GM18511 (cell line): ENCODE measurements around the gene APOL6.
"Not testable (repeated sequence)": the region's sequence is repeated elsewhere in the genome, so short reads cannot be mapped to it uniquely, and the experiment has no call there.

ENCODE experiments used
- ATAC-seq: cut with Tn5 transposase; IDR thresholded peaks from one replicate; pipeline ENCODE4 v1.9.1; 2021; ENCODE audit warnings: mild to moderate bottlenecking, moderate library complexity; ENCODE audit not compliant: unreplicated experiment

The APOL6 gene

DNA sequence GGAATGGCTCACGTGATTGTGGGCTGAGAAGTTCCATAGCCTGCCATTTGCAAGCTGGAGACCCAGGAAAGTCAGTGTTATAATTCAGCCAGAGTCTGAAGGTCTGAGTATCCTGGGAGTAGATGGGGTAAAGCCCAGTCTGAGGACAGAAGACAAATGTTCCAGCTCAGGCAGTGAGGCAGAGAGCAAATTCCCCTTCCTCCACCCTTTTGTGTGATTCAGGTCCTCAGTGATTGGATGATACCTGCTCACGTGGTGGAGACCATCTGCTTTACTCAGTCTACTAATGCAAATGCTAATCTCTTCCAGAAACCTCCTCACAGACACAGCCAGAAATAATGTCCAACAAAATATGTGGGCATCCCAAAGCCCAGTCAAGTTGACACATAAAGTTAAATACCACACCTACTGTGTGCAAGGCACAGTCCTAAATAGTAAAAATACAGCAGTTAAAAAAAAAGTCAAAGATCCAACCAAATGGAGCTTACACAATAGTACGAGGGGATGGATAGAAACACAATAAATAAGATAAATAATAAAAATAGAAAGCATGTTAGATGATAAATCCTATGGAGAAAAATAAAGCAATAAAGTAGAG, 13.2 kb upstream of the APOL6 start:
- ATAC-seq: no peak

DNA sequence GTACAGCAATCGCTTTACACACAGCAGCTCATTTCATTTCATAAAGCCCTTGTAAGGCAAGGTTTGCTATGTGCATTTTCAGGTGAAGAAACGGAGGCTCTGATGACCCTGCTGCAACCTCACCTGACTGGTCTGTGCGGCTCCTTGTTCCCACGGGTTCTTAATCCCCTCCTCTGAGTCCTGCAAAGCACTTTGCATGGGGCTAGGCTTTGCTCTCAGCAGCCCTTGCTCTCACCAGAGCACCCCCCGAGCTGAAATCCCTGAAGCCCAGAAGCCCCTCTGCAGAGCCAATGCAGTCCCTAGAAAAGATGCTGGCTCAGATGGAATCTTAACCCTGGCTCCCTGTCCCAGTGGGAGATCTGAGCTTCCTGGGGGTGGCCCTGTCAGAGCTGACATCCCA, 11.0 kb upstream of the APOL6 start:
- ATAC-seq: no peak

DNA sequence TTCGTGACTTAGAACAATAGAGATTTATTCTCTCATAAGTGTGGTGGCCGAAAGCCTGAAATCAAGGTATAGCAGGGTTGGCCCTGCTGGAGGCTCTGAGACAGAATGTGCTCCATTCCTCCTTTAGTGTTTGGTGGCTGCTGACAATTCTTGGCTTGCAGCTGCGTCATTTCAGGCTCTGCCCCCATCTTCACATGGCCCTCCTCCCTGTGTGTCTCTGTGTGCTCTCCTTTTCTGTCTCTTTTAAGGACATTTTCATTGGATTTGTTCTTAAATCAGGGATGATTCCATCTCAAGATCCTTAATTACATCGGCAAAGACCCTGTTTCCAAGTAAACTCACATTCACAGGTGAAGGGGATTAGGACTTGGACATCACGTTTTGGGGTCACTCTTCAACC, 10.2 kb upstream of the APOL6 start:
- no peak for ATAC-seq

DNA sequence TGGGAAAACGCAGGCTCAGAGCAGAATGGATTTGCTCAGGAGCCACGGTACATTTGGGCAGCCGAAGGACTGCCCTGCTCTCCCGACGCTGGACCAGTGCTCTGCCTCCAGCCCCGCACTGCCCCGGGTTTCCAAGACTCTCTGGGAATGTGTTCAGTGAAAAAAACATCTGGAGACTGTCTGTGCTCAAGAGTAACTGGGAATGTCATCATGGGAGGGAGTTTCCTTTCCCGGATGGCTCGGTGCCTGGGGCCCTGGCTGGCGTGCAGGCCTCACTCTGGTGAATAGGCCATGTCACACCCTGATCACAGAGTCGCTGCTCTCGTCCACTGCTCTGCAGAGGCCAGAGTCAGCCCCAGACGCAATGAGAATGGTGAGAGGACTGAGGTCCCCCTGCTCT, 9.8 kb upstream of the APOL6 start:
- ATAC-seq: no peak

DNA sequence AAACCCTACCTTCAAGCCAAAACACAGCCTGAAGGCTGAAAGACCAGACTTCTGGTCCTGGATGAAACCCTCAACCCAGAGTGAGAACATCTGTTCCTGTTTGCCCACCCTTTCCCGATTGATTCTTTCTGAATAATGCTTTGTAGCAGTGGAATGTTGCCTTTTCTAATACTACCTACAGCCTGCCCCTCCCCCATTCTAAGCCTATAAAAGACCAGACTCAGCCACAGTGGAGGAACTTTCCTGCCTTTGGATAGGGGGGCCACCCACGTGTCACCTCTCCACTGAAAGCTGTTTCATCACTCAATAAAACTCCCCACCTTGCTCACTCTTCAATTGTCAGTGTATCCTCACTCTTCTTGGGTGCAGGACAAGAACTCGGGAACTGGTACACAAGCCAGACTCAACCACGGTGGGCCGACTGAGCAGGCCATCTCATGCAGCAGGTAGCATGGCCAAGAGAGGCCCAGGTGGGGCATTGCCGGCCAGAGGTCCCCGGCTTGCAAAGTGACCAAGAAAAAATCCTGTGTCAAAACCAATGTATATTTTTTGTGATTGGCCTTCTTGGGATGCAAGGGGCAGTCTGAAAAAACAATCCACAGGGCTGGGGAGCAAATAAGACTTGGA, 6.6 kb upstream of the APOL6 start:
- no peak for ATAC-seq

DNA sequence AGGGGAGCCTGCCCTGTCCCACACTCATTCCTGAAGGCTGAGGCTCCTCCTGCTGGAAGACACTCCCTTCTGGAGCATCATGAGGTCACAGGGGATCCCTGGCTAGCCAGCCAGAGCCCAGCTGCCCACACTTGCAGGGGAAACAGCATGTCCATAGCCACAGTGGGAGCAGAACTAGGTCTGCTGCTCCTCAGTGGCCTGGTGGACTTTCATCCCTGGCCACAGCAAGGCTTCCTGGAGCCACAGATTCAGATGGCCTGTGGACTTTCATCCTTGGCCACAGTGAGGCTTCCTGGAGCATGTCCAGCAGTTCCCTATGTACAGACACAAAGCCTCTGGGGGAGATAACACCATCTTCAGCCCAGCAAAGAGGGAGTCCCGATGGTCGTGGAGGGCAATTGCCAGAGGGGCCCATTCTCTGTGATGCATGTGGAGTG, 5.9 kb upstream of the APOL6 start:
- ATAC-seq: no peak

DNA sequence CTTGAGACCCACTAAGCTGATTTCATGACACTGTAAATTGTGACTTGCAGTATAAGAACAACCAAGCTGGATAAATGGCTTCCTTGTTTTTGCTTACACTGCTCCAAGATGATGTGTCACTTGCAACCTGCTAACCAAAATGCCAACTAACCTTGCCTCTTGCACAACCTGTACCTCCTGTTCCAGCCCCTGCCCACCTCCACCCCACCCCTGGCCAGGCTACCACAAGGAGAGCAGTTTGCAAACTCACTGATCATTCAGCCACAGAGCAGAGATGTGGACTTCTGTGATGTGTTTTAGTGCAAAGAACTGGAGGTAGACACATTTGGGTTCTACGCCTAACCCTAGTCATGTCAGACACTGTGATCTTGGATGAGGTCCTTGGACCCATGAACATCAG, 4.3 kb upstream of the APOL6 start:
- no peak for ATAC-seq

DNA sequence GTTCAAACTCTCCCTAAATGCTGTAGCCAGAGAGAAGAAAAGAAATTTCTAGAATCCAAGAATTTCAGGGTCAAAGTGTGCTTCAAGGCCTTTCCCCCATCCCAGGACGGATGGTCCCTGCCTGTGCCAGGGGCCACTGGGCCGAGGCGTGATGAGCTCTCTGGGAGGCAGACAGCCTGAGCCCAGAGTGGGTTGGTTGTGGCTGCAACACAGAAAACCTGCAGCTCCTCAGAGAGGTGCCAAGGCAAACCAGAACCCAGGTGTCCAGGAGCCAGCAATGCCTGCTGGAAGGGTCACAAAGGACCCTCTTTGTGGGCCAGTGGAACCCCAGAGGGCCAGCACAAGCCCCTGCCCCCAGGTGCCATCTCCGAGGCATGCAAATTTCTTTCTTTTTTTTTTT, 2.6 kb upstream of the APOL6 start:
- no peak for ATAC-seq

DNA sequence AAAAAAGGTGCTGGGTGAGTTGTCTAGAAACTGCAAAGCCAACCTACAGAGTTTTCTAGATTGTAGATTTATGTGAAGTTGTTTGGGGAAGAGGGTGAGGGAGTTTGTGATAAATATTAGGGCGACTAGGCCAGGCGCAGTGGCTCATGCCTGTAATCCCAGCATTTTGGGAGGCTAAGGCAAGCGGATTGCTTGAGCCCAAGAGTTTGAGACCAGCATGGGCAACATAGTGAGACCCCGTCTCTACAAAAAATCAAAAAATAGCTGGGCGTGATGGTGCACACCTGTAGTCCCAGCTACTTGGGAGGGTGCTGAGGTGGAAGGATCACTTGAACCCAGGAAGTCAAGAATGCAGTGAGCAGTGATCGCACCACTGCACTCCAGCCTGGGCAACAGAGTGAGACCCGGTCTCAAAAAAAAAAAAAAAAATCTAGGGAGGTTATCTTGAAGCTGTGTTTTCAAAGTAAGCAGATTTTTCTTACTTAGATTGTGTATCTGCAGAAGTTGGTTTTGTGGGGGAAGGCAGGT, 844 bp downstream of the APOL6 start:
- no peak for ATAC-seq

DNA sequence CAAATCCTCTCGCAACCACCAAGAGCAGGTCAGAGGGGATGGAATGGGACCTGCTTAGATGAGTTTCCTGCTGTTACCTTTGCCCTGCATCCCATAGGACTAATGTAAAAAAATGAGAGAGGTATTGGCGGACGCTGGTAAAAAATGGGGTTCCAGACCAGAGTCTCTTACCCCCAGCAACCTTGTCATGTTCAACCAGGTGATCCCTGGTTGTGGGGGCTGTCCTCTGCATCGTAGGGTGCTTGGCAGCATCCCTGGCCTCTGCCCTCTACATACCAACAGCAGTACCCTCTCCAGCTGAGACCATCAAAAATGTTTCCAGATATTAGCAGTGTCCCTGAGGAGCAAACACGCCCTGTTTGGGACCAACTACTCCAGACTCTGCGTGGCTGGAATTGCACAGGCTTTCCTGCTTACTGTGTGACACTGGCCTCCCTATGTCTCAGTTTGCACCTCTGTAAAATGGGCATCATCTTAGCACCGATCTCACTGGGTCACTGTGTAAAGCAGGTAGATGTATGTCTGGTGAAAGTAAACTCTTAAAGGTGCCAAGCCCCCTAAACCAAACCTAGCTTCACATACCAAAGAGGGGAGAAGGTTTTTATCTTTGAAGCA, 1.5 kb downstream of the APOL6 start:
- no peak for ATAC-seq

DNA sequence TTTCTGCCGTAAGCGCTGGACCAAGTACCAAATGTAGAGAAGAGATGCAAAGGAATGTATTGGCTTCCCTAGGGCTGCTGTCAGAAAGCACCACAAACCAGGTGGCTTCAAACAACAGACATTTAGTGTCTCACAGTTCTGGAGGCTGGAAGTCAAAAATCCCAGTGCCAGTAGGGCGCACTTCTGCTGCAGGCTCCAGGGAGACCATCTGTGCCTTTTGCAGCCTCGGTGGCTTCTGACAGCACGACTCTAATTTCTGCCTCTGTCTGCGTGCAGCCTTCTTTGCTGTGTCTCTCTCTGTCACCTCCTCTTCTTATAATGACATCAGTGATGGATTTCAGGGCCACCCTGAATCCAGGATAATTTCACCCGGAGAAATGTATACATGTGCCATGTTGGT, 2.8 kb downstream of the APOL6 start:
- ATAC-seq: no peak

DNA sequence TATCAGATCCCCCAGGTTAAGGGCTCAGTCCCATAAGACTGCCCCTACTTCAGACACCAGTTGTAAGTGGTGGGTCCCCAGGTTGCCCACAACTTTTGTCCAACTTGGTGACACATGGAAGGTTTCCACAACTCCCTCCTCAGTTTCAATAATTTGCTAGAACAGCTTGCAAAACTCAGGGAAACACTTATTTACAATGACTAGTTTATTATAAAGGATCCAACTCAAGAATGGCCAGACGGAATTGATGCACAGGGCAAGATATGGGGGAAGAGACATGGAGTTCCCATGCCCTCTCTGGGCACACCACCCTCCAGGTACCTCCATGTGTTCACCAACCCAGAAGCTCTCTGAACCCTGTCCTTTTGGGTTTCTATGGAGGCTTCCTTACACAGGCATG, 5.6 kb downstream of the APOL6 start:
- no peak for ATAC-seq

DNA sequence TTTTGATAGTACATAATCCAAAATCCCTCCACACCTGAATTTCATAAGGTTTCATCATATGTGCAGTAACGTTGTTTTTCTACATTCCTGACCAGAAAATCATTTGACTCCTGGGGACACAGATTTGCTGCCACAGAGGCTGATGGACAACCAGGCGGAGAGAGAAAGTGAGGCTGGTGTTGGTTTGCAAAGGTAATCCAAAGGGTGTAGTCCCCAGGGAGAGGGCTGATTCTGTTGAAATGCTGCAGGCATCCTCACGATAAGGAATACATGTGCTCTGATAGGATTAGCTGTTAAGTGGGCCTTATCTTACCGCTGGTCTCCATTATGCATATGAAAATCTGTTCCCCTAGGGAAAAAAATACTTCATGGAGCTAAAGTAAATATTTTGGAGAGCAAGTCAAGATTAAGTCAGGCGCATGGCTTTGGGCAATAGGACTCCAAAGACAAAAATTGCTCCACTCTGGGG, 8.1 kb downstream of the APOL6 start:
- ATAC-seq: no peak

DNA sequence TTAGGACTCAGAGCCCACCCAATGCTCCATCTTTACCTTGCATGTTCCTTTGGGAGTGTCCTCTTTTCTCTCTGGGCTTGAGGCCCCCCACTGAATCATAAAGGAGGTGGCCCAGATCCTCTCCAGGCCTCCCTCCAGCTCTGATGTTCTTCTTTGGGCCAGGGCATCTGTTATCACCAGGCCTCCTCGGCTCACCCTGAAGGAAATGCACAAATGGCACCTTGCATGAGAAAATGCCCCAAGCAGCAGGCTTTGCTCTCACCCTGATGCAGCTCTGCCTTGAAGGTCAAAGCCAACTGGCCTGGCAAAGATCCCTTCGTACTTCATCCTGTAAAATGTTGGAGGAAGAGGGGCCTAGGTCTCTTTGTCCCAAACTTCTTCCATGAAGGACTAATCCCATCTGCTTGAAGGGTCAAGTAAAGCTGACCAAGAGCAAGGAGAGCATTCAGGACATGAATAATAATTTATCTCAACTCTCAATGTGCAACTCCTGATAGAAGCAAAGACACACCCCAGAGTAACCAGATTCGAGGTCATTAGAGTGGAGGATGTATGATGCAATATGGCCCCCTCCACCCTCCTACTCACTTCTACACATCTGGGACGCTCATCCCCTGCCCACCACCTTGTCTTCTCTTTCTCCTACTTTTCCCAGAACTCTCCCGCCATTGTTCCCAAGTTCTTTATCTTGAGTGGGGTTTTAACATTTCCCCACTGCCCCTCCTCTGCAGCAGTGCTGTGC, 9.5 kb downstream of the APOL6 start:
- no peak for ATAC-seq

DNA sequence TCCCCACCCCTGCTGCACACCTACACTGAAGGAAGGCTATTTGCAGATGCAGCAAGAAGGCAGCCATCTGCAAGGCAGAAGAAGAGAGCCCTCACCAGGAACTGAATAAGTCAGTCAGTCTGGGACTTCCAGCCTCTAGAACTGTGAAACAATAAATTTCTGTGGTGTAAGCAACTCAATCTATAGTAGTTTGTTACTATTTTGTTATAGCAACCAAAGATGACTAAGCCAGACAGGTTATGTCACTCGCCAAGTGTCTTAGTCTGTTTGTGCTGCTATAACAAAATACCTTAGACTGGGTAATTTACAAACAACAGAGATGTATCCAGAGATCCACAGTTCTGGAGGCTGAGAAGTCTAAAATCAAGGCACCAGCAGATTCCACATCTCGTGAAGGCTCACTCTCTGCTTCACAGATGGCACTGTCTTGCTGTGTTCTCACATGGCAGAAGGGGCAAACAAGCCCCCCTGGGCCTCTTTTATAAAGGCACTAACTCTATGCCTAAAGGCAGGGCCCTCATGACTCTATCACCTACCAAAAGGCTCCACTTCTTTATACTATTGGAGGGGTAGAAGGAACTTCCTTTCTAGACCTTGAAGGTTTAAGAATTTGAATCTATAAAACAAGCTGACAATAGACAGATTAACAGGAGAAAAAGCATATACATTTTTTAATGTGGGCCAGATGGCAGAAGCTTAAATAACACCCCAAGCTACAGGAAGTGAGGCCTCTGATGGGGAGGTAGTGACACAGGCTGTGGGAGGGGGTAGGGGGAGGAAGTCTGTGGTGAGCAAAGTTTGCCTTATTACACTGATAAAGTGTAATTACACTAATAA, 12.3 kb downstream of the APOL6 start:
- no peak for ATAC-seq

DNA sequence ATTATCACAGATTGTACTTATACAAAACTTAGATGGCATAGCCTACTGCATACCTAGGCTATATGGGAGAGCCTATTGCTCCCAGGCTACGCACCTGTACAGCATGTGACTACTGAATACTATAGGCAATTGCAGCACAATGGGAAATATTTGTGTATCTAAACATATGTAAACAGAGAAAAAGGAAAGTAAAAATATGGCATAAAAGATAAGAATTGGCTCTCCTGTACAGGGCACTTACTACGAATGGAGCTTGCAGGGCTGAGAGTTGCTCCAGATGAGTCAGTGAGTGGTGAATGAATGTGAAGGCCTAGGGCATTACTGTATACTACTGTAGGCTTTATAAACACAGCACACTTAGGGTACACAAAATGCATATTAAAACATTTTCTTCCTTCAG, 13.2 kb downstream of the APOL6 start:
- no peak for ATAC-seq

DNA sequence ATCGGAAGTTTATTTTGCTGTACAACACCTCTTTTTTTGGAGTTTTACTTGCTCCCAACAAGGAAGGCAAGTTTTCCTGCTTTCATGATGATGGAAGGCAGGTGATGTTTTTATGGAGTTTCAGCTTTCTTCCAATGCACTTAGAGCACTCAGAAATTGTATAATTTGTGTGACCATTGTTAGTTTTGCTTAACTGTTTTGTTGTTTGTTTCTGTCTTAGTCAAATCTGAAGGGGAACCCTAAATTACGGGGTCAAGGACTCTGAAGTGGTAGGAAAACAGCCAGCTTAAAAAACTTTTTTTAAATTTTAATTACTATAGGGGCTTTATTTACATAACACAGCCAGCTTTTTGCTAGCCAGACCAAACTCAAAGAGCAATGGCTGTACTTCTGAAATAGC, 14.7 kb downstream of the APOL6 start:
- ATAC-seq: no peak

DNA sequence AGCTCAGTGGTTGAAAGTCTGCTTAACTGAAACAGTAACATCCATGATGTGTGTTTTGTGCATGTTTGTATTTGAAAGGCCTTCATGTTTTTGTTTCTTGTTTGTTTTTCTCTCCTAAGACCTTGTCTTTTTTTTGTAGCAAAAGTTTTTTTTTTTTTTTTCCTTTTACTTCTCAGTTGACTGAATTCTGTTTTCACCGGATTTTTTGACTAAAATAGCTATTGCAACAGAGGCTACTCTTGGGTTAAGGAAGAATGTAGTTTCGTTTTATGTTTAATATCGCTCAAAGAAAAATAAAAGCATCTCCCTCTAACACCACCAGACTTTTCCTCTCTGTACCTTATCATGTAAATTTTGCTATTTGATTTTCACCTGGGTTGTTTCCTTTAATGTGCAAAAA, 15.1 kb downstream of the APOL6 start:
- no peak for ATAC-seq

DNA sequence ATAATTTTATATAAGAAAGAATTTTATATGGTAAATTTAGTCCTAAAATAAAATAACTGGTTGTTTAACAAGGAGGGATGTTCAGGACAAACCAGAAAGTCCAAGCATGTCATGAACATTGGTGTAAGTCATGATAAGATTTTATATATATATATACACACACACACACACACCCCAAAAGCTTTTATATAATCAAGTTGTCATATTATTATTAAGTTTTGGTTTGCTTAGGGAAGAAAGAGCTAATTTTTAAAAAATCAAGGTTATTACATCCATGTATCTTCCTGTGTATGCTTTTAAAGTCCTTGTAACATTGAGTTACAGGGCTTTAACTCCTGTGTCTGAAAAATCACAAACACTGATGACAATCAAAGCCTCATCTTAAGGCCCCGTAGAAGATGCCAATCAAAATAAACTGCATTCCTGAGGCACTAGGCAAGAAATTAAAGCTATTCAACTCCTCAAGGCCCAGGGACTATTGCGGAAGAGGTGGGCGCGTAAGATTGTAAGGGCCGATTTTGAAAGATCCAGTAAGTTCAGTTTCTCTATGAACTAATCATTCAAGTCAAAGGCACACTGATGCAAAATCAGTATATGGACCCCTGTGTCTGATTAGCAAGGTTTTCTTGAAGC, 16.8 kb downstream of the APOL6 start:
- ATAC-seq: no peak

DNA sequence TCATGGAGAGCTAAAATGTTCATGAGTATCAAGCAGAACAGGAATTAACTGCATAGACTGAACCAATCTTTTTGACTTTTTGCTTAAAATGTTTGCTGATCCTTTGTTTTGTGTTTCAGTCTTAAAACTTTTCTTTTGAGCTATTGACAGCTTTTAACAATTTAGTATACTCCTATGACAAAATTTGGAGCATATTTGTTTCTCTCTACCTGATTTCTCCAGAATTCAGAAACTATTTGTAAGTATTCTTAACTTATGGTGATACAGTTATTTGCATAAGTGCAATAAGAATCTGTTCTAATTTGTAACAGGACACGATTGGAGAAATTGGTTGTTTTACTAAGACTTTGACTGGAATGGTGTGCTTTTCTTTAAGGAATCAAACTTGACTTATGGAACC, 18.5 kb downstream of the APOL6 start:
- not testable (repeated sequence) for ATAC-seq
